Loucy (cell line): ENCODE data around the gene SEC61B.

ENCODE experiments used
- H2AFZ ChIP-seq: fragments of 200-600 bp; sonication (generic); 2 replicates; pipeline ENCODE4 v1.6.0; 2016; ENCODE audit warnings: antibody characterized with exemption, mild to moderate bottlenecking, low read length, moderate library complexity
- H3F3A ChIP-seq: fragments of 200-600 bp; 2 replicates; pipeline ENCODE4 v1.6.0; 2016; ENCODE audit warnings: antibody characterized with exemption, low read depth, mild to moderate bottlenecking
- H3K27me3 ChIP-seq: fragments of 200-600 bp; sonication (generic); 2 replicates; pipeline ENCODE4 v1.6.1; 2014; ENCODE audit warnings: low read length, mild to moderate bottlenecking; ENCODE audit not compliant: insufficient read depth, poor library complexity, severe bottlenecking
- H3K36me3 ChIP-seq: fragments of 200-600 bp; sonication (generic); 2 replicates; pipeline ENCODE4 v1.6.1; 2016; ENCODE audit warnings: low read length; ENCODE audit not compliant: insufficient read depth
- H3K4me1 ChIP-seq: fragments of 200-600 bp; sonication (generic); 2 replicates; pipeline ENCODE4 v1.5.1; 2014; ENCODE audit warnings: low read length, mild to moderate bottlenecking; ENCODE audit not compliant: insufficient read depth, poor library complexity, severe bottlenecking
- H3K4me2 ChIP-seq: fragments of 200-600 bp; sonication (generic); 2 replicates; pipeline ENCODE4 v1.6.0; 2014; ENCODE audit warnings: antibody characterized with exemption, low read length, low read depth, mild to moderate bottlenecking; ENCODE audit not compliant: poor library complexity, severe bottlenecking
- H3K4me3 ChIP-seq: fragments of 200-600 bp; sonication (generic); 2 replicates; pipeline ENCODE4 v1.5.1; 2014; ENCODE audit warnings: low read length, mild to moderate bottlenecking, mixed read lengths; ENCODE audit not compliant: poor library complexity, severe bottlenecking
- H3K79me2 ChIP-seq: fragments of 200-600 bp; sonication (generic); 2 replicates; pipeline ENCODE4 v1.6.1; 2014; ENCODE audit warnings: low read length; ENCODE audit not compliant: insufficient read depth
- H3K9ac ChIP-seq: fragments of 200-600 bp; sonication (generic); 2 replicates; pipeline ENCODE4 v1.6.0; 2014; ENCODE audit warnings: mild to moderate bottlenecking, low read depth, low read length, moderate library complexity; ENCODE audit not compliant: poor library complexity, severe bottlenecking
- H3K9me2 ChIP-seq: fragments of 200-600 bp; sonication (generic); replicated peaks from 2 replicates; pipeline ENCODE4 v1.6.1; 2016; ENCODE audit warnings: low read depth, low read length, mixed read lengths
- H3K9me3 ChIP-seq: fragments of 200-600 bp; sonication (generic); 2 replicates; pipeline ENCODE4 v1.6.1; 2014; ENCODE audit warnings: mild to moderate bottlenecking, antibody characterized with exemption, low read length, low read depth; ENCODE audit not compliant: insufficient read depth
- H4K20me1 ChIP-seq: fragments of 200-600 bp; sonication (generic); 2 replicates; pipeline ENCODE4 v1.6.0; 2014; ENCODE audit warnings: antibody characterized with exemption, low read length, mild to moderate bottlenecking; ENCODE audit not compliant: insufficient read depth, poor library complexity, severe bottlenecking
- EZH2phosphoT487 ChIP-seq: fragments of 200-600 bp; IDR thresholded peaks from 2 replicates; pipeline ENCODE4 v1.6.1; 2018; ENCODE audit warnings: antibody characterized with exemption, mild to moderate bottlenecking, moderate library complexity, borderline replicate concordance
- TF ChIP-seq, protein P1 (sequence below): fragments of 200-600 bp; sonication (generic); conservative IDR thresholded peaks from 2 replicates; pipeline ENCODE4 v1.5.1; 2014; ENCODE audit warnings: mild to moderate bottlenecking, antibody characterized with exemption, low read length

The SEC61B gene

DNA sequence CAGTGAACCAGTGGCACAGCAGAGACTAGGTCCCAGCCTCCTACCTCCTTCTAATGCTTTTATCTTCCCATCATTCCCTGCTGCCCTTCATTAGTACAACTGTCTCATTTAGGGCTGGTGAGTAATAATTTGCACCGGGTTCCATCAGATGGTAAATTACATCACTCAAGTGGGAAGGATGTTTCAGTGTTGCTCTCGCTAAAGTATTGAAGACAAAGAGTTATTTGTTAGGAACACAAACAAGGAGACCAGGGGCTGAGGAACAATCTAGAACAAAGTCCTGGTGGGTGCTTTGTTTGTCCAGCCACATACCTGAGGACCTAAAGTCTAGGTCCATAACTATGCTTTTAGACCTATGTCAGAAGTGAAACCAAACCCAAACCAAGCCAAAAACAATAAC lies 52.4 kb downstream of the SEC61B start:
- TF ChIP-seq, protein P1, sequence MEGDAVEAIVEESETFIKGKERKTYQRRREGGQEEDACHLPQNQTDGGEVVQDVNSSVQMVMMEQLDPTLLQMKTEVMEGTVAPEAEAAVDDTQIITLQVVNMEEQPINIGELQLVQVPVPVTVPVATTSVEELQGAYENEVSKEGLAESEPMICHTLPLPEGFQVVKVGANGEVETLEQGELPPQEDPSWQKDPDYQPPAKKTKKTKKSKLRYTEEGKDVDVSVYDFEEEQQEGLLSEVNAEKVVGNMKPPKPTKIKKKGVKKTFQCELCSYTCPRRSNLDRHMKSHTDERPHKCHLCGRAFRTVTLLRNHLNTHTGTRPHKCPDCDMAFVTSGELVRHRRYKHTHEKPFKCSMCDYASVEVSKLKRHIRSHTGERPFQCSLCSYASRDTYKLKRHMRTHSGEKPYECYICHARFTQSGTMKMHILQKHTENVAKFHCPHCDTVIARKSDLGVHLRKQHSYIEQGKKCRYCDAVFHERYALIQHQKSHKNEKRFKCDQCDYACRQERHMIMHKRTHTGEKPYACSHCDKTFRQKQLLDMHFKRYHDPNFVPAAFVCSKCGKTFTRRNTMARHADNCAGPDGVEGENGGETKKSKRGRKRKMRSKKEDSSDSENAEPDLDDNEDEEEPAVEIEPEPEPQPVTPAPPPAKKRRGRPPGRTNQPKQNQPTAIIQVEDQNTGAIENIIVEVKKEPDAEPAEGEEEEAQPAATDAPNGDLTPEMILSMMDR = no peak
- no peak for TF ChIP-seq EZH2phosphoT487
- Histone ChIP-seq H4K20me1 (no peaks in the 10 kb centered on the region), H3K9ac (no peak overlapping the region), H3K4me2 (no peak overlapping the region), H3K27me3 (no peaks in the 10 kb centered on the region), H3K9me3 (no peaks in the 10 kb centered on the region), H3K4me1 (no peaks in the 10 kb centered on the region), H3K36me3 (no peaks in the 10 kb centered on the region), H3K9me2 (no peaks in the 10 kb centered on the region), H2AFZ (no peak overlapping the region; the same call in 1 of the 2 replicates), H3K4me3 (no peak overlapping the region), H3K79me2 (no peaks in the 10 kb centered on the region), H3F3A (no peaks in the 10 kb centered on the region)
